Measurements from ENCODE around the gene ETFRF1.

ETFRF1 gene

GRCh38 chr12:25250744-25251730, 56.0 kb downstream of the ETFRF1 start, which contains the start of gene KRAS:
TSS of gene KRAS (minus strand) at chr12:25250929.
- Histone ChIP-seq H3K27ac (ENCODE audit: low read depth, low read length) (peak within 1 kb of the TSS; percentile 87; the same call in 1 of the 2 replicates), H3K9ac (ENCODE audit: low read depth, low read length) (peak within 1 kb of the TSS; percentile 80), H3K36me3 (ENCODE audit: insufficient read depth, low read length) (peaks cover 6% of the 10 kb centered on the region; the same call in 1 of the 2 replicates), H3K4me3 (ENCODE audit: low read length) (peak within 1 kb of the TSS; percentile 100), H3K27me3 (ENCODE audit: insufficient read depth, low read length) (peaks cover 19% of the 10 kb centered on the region; the same call in 1 of the 2 replicates), H3K4me1 (ENCODE audit: insufficient read depth, low read length) (peaks cover 14% of the 10 kb centered on the region; the same call in 1 of the 2 replicates), H3K9me3 (ENCODE audit: insufficient read depth, low read depth, low read length) (no peaks in the 10 kb centered on the region)
- WGBS, result under 1% methylated on average over 105 of the region's 105 CpGs

- 52% methylated on average over 6 of the region's 6 CpGs for WGBS
These were observed 56.7 kb downstream of the ETFRF1 start for GRCh38 chr12:25251769-25252168.

GRCh38 chr12:25252946-25253345, 57.9 kb downstream of the ETFRF1 start:
- Histone ChIP-seq H3K4me1 (ENCODE audit: insufficient read depth, low read length) (peaks cover 27% of the 10 kb centered on the region), H3K27ac (ENCODE audit: low read depth, low read length) (no peak overlapping the region), H3K4me3 (ENCODE audit: low read length) (no peak overlapping the region), H3K9me3 (ENCODE audit: insufficient read depth, low read depth, low read length) (no peaks in the 10 kb centered on the region), H3K9ac (ENCODE audit: low read depth, low read length) (no peak overlapping the region), H3K27me3 (ENCODE audit: insufficient read depth, low read length) (peaks cover 19% of the 10 kb centered on the region; the same call in 1 of the 2 replicates), H3K36me3 (ENCODE audit: insufficient read depth, low read length) (no peaks in the 10 kb centered on the region)
- 100% methylated on average over 1 of the region's 3 CpGs for WGBS

More at GRCh38 chr12:25251769-25252168, 56.7 kb downstream of the ETFRF1 start:
- Histone ChIP-seq H3K9ac (ENCODE audit: low read depth, low read length) (peak overlapping the region; percentile 73; the same call in 1 of the 2 replicates), H3K9me3 (ENCODE audit: insufficient read depth, low read depth, low read length) (no peaks in the 10 kb centered on the region), H3K27me3 (ENCODE audit: insufficient read depth, low read length) (peaks cover 19% of the 10 kb centered on the region; the same call in 1 of the 2 replicates), H3K4me3 (ENCODE audit: low read length) (peak overlapping the region; percentile 100), H3K27ac (ENCODE audit: low read depth, low read length) (peak overlapping the region; percentile 68; the same call in 1 of the 2 replicates), H3K4me1 (ENCODE audit: insufficient read depth, low read length) (peaks cover 15% of the 10 kb centered on the region), H3K36me3 (ENCODE audit: insufficient read depth, low read length) (peaks cover 6% of the 10 kb centered on the region; the same call in 1 of the 2 replicates)

GRCh38 chr12:25253371-25254068, 58.5 kb downstream of the ETFRF1 start:
- H3K4me3 ChIP-seq (ENCODE audit: low read length), result no peak overlapping the region
- peaks cover 19% of the 10 kb centered on the region; the same call in 1 of the 2 replicates for H3K27me3 ChIP-seq (ENCODE audit: insufficient read depth, low read length)
- H3K9me3 ChIP-seq (ENCODE audit: insufficient read depth, low read depth, low read length), result no peaks in the 10 kb centered on the region
- H3K4me1 ChIP-seq (ENCODE audit: insufficient read depth, low read length), result peaks cover 29% of the 10 kb centered on the region
- H3K9ac ChIP-seq (ENCODE audit: low read depth, low read length), result no peak overlapping the region
- WGBS, result 90% methylated on average over 5 of the region's 5 CpGs
- H3K27ac ChIP-seq (ENCODE audit: low read depth, low read length), result no peak overlapping the region
- no peaks in the 10 kb centered on the region for H3K36me3 ChIP-seq (ENCODE audit: insufficient read depth, low read length)

GRCh38 chr12:25254271-25254880, 59.3 kb downstream of the ETFRF1 start:
- Histone ChIP-seq H3K36me3 (ENCODE audit: insufficient read depth, low read length) (no peaks in the 10 kb centered on the region), H3K9ac (ENCODE audit: low read depth, low read length) (no peak overlapping the region), H3K4me3 (ENCODE audit: low read length) (no peak overlapping the region), H3K4me1 (ENCODE audit: insufficient read depth, low read length) (peaks cover 28% of the 10 kb centered on the region), H3K27me3 (ENCODE audit: insufficient read depth, low read length) (peaks cover 19% of the 10 kb centered on the region; the same call in 1 of the 2 replicates), H3K9me3 (ENCODE audit: insufficient read depth, low read depth, low read length) (no peaks in the 10 kb centered on the region), H3K27ac (ENCODE audit: low read depth, low read length) (no peak overlapping the region)
- WGBS, result 86% methylated on average over 4 of the region's 4 CpGs
